ENCODE data around the gene COX6A2. TPM values are rescaled to one million over a fixed set of nuclear protein-coding genes. Genes with fewer than 3 reads are reported as not detected.
"Not testable (repeated sequence)": the region's sequence is repeated elsewhere in the genome, so short reads cannot be mapped to it uniquely, and the experiment has no call there.

Gene COX6A2
- polyA plus RNA-seq, 1 donor (not counting 4 experiments of a cell fraction or from before 2014, with no cell fraction given), result not detected

GRCh38 chr16:31417916-31418315 lies 10.2 kb downstream of the COX6A2 start:
- H3K27me3 ChIP-seq (ENCODE audit: control insufficient read depth, extremely low read depth, insufficient read depth, low read length), result peaks cover 4% of the 10 kb centered on the region
- H3K4me2 ChIP-seq (ENCODE audit: control insufficient read depth, extremely low read depth, insufficient read depth, low read depth, low read length), result no peak overlapping the region
- dilution Hi-C loops (cut with MboI; ENCODE audit: extremely low pct_ligation_motif_present, low sequenced_read_pairs), result no loop called here
- no peaks in the 10 kb centered on the region for H3K79me2 ChIP-seq (ENCODE audit: control insufficient read depth, insufficient read depth, low read length)
- H2AFZ ChIP-seq (ENCODE audit: control insufficient read depth, low read length), result no peak overlapping the region
- DNase-seq (ENCODE audit: low read depth, low spot score), result no peak
- no peak overlapping the region for H3K27ac ChIP-seq (ENCODE audit: control insufficient read depth, insufficient read depth, low read length)
- H3K4me1 ChIP-seq (ENCODE audit: control insufficient read depth, extremely low read depth, insufficient read depth, low read length), result no peaks in the 10 kb centered on the region
- H4K20me1 ChIP-seq (ENCODE audit: control insufficient read depth, extremely low read depth, insufficient read depth, low read length), result no peaks in the 10 kb centered on the region
- H3K36me3 ChIP-seq (ENCODE audit: control insufficient read depth in 2 of 2, extremely low read depth in 1 of 2, insufficient read depth in 2 of 2, low read length in 2 of 2), result no peaks in the 10 kb centered on the region
- no peak for FAIRE-seq
- no peaks in the 10 kb centered on the region for H3K9me1 ChIP-seq (ENCODE audit: control insufficient read depth, extremely low read depth, insufficient read depth, low read length)
- TF ChIP-seq EZH2 (IDR thresholded peaks at IDR 0.05; ENCODE audit: low read length) (no peak), CTCF (optimal IDR thresholded peaks at IDR 0.05 in 1 of 3, IDR thresholded peaks at IDR 0.05 in 1 of 3, conservative IDR thresholded peaks at IDR 0.05 in 1 of 3; ENCODE audit: extremely low read depth in 1 of 3, insufficient read depth in 2 of 3, low read length in 3 of 3) (no peak)
- H3K9me3 ChIP-seq (ENCODE audit: control insufficient read depth, low read depth, low read length), result no peaks in the 10 kb centered on the region
- no peak overlapping the region for H3K4me3 ChIP-seq (ENCODE audit: control insufficient read depth in 2 of 3, extremely low read depth in 1 of 3, insufficient read depth in 2 of 3, low read depth in 1 of 3, low read length in 3 of 3)
- no peak overlapping the region for H3K9ac ChIP-seq (ENCODE audit: control insufficient read depth, extremely low read depth, insufficient read depth, low read length)

- DNase-seq (ENCODE audit: low read depth, low spot score); H4K20me1 ChIP-seq (ENCODE audit: control insufficient read depth, extremely low read depth, insufficient read depth, low read length); H2AFZ ChIP-seq (ENCODE audit: control insufficient read depth, low read length); dilution Hi-C loops (cut with MboI; ENCODE audit: extremely low pct_ligation_motif_present, low sequenced_read_pairs); H3K9me3 ChIP-seq (ENCODE audit: control insufficient read depth, low read depth, low read length); H3K9ac ChIP-seq (ENCODE audit: control insufficient read depth, extremely low read depth, insufficient read depth, low read length); H3K9me1 ChIP-seq (ENCODE audit: control insufficient read depth, extremely low read depth, insufficient read depth, low read length); FAIRE-seq; H3K4me3 ChIP-seq (ENCODE audit: control insufficient read depth in 2 of 3, extremely low read depth in 1 of 3, insufficient read depth in 2 of 3, low read depth in 1 of 3, low read length in 3 of 3); H3K27ac ChIP-seq (ENCODE audit: control insufficient read depth, insufficient read depth, low read length); H3K36me3 ChIP-seq (ENCODE audit: control insufficient read depth in 2 of 2, extremely low read depth in 1 of 2, insufficient read depth in 2 of 2, low read length in 2 of 2); H3K4me2 ChIP-seq (ENCODE audit: control insufficient read depth, extremely low read depth, insufficient read depth, low read depth, low read length); H3K4me1 ChIP-seq (ENCODE audit: control insufficient read depth, extremely low read depth, insufficient read depth, low read length); H3K27me3 ChIP-seq (ENCODE audit: control insufficient read depth, extremely low read depth, insufficient read depth, low read length); H3K79me2 ChIP-seq (ENCODE audit: control insufficient read depth, insufficient read depth, low read length): not testable (repeated sequence)
Observed at GRCh38 chr16:31417036-31417435, 11.1 kb downstream of the COX6A2 start.

GRCh38 chr16:31416371-31416770 lies 11.8 kb downstream of the COX6A2 start:
- dilution Hi-C loops (cut with MboI; ENCODE audit: extremely low pct_ligation_motif_present, low sequenced_read_pairs), result no loop called here
- no peak overlapping the region for H3K27ac ChIP-seq (ENCODE audit: control insufficient read depth, insufficient read depth, low read length)
- DNase-seq (ENCODE audit: low read depth, low spot score) (no peak), FAIRE-seq (no peak)
- no peaks in the 10 kb centered on the region for H3K79me2 ChIP-seq (ENCODE audit: control insufficient read depth, insufficient read depth, low read length)
- no peak overlapping the region for H2AFZ ChIP-seq (ENCODE audit: control insufficient read depth, low read length)
- H3K9me1 ChIP-seq (ENCODE audit: control insufficient read depth, extremely low read depth, insufficient read depth, low read length), result no peaks in the 10 kb centered on the region
- no peak overlapping the region for H3K4me2 ChIP-seq (ENCODE audit: control insufficient read depth, extremely low read depth, insufficient read depth, low read depth, low read length)
- no peaks in the 10 kb centered on the region for H3K36me3 ChIP-seq (ENCODE audit: control insufficient read depth in 2 of 2, extremely low read depth in 1 of 2, insufficient read depth in 2 of 2, low read length in 2 of 2)
- peaks cover 4% of the 10 kb centered on the region for H3K27me3 ChIP-seq (ENCODE audit: control insufficient read depth, extremely low read depth, insufficient read depth, low read length)
- no peak overlapping the region for H3K9ac ChIP-seq (ENCODE audit: control insufficient read depth, extremely low read depth, insufficient read depth, low read length)
- no peaks in the 10 kb centered on the region for H3K4me1 ChIP-seq (ENCODE audit: control insufficient read depth, extremely low read depth, insufficient read depth, low read length)
- no peak overlapping the region for H3K4me3 ChIP-seq (ENCODE audit: control insufficient read depth in 2 of 3, extremely low read depth in 1 of 3, insufficient read depth in 2 of 3, low read depth in 1 of 3, low read length in 3 of 3)
- no peaks in the 10 kb centered on the region for H3K9me3 ChIP-seq (ENCODE audit: control insufficient read depth, low read depth, low read length)
- no peaks in the 10 kb centered on the region for H4K20me1 ChIP-seq (ENCODE audit: control insufficient read depth, extremely low read depth, insufficient read depth, low read length)
- TF ChIP-seq CTCF (optimal IDR thresholded peaks at IDR 0.05 in 1 of 3, IDR thresholded peaks at IDR 0.05 in 1 of 3, conservative IDR thresholded peaks at IDR 0.05 in 1 of 3; ENCODE audit: extremely low read depth in 1 of 3, insufficient read depth in 2 of 3, low read length in 3 of 3), result no peak
- TF ChIP-seq EZH2 (IDR thresholded peaks at IDR 0.05; ENCODE audit: low read length), result no peak

Data from keratinocyte (primary cell).